ENCODE results near the gene PTRHD1.

DNA sequence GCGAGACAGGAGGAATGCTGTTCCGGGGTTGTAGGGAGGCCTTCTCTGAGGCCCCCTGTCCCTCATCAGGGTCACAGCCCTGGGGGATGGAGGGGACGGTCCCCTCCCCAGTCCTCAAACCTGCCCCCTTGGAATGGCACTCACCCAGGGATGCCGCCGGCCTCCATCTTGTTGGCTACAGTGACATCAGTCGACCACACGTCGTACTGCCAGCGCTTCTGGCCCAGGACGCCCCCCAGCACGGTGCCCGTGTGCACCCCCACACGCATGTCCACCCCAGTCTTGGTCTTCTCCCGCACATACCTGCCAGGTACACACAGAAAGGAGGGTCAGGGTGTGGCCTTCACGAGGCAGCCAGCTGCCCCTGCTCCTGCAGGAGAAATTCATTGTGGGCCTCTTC lies 46.5 kb upstream of the PTRHD1 start:
- TF ChIP-seq, protein P1, sequence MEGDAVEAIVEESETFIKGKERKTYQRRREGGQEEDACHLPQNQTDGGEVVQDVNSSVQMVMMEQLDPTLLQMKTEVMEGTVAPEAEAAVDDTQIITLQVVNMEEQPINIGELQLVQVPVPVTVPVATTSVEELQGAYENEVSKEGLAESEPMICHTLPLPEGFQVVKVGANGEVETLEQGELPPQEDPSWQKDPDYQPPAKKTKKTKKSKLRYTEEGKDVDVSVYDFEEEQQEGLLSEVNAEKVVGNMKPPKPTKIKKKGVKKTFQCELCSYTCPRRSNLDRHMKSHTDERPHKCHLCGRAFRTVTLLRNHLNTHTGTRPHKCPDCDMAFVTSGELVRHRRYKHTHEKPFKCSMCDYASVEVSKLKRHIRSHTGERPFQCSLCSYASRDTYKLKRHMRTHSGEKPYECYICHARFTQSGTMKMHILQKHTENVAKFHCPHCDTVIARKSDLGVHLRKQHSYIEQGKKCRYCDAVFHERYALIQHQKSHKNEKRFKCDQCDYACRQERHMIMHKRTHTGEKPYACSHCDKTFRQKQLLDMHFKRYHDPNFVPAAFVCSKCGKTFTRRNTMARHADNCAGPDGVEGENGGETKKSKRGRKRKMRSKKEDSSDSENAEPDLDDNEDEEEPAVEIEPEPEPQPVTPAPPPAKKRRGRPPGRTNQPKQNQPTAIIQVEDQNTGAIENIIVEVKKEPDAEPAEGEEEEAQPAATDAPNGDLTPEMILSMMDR (IDR thresholded peaks at IDR 0.05): no peak
- TF ChIP-seq EZH2phosphoT487 (IDR thresholded peaks at IDR 0.05) (no peak), EZH2 (IDR thresholded peaks at IDR 0.05) (no peak)
